ENCODE measurements around the gene SLC1A7. TPM values are rescaled to one million over a fixed set of nuclear protein-coding genes. Genes with fewer than 3 reads are reported as not detected.
A peak's percentile ranks its signal among the peaks of the same experiment; 100 is the strongest.

Gene SLC1A7
- total RNA-seq, 4 donors from 2014 or later, result 0.24 TPM; not detected in 3

- no peaks in the 10 kb centered on the region for H3K36me3 ChIP-seq
- no peak overlapping the region for H3K27ac ChIP-seq
- H3K4me1 ChIP-seq, result no peaks in the 10 kb centered on the region
- no peaks in the 10 kb centered on the region for H3K9me3 ChIP-seq
- intact Hi-C loops (cut with DNase I; ENCODE audit: low total_unique reads), result no loop called here
- TF ChIP-seq POLR2A (IDR thresholded peaks at IDR 0.05), result no peak
- no peak for TF ChIP-seq CTCF (IDR thresholded peaks at IDR 0.05)
- DNase-seq, result no peak
- H3K27me3 ChIP-seq, result no peaks in the 10 kb centered on the region
- H3K4me3 ChIP-seq, result no peak overlapping the region
These were observed 90.8 kb downstream of the SLC1A7 start for GRCh38 chr1:53051676-53052075.

GRCh38 chr1:53050310-53050709 is 92.1 kb downstream of the SLC1A7 start:
- DNase-seq, result no peak
- intact Hi-C loops (cut with DNase I; ENCODE audit: low total_unique reads), result no loop called here
- TF ChIP-seq POLR2A (IDR thresholded peaks at IDR 0.05), result no peak
- H3K36me3 ChIP-seq, result no peaks in the 10 kb centered on the region
- H3K9me3 ChIP-seq, result no peaks in the 10 kb centered on the region
- no peaks in the 10 kb centered on the region for H3K4me1 ChIP-seq
- no peak overlapping the region for H3K4me3 ChIP-seq
- H3K27me3 ChIP-seq, result no peaks in the 10 kb centered on the region
- peak overlapping the region in 1 of 2 donors; percentile 47 for H3K27ac ChIP-seq

- no peak for TF ChIP-seq CTCF (IDR thresholded peaks at IDR 0.05)
- no peak for TF ChIP-seq POLR2A (IDR thresholded peaks at IDR 0.05)
- DNase-seq, result no peak
- intact Hi-C loops (cut with DNase I; ENCODE audit: low total_unique reads), result no loop called here
- H3K4me3 ChIP-seq, result no peak overlapping the region
- H3K27ac ChIP-seq, result peak overlapping the region in 1 of 2 donors; percentile 47
- H3K27me3 ChIP-seq, result no peaks in the 10 kb centered on the region
- no peaks in the 10 kb centered on the region for H3K4me1 ChIP-seq
- H3K36me3 ChIP-seq, result no peaks in the 10 kb centered on the region
- H3K9me3 ChIP-seq, result no peaks in the 10 kb centered on the region
These were observed 92.9 kb downstream of the SLC1A7 start for GRCh38 chr1:53049574-53049967.

- H3K4me1 ChIP-seq, result no peaks in the 10 kb centered on the region
- no peak for TF ChIP-seq CTCF (IDR thresholded peaks at IDR 0.05)
- no peak for TF ChIP-seq POLR2A (IDR thresholded peaks at IDR 0.05)
- H3K9me3 ChIP-seq, result no peaks in the 10 kb centered on the region
- H3K36me3 ChIP-seq, result no peaks in the 10 kb centered on the region
- H3K27ac ChIP-seq, result peak overlapping the region in 1 of 2 donors; percentile 47
- H3K4me3 ChIP-seq, result no peak overlapping the region
- no peaks in the 10 kb centered on the region for H3K27me3 ChIP-seq
- intact Hi-C loops (cut with DNase I; ENCODE audit: low total_unique reads), result no loop called here
- DNase-seq, result no peak
These were observed 93.4 kb downstream of the SLC1A7 start for GRCh38 chr1:53048960-53049573.

GRCh38 chr1:53047737-53048736 is 94.4 kb downstream of the SLC1A7 start:
- intact Hi-C loops (cut with DNase I; ENCODE audit: low total_unique reads), result no loop called here
- Histone ChIP-seq H3K4me3 (no peak overlapping the region), H3K36me3 (no peaks in the 10 kb centered on the region), H3K27me3 (no peaks in the 10 kb centered on the region), H3K9me3 (no peaks in the 10 kb centered on the region), H3K27ac (peak overlapping the region in 1 of 2 donors; percentile 23), H3K4me1 (no peaks in the 10 kb centered on the region)
- TF ChIP-seq POLR2A (IDR thresholded peaks at IDR 0.05) (no peak), CTCF (IDR thresholded peaks at IDR 0.05) (no peak)
- no peak for DNase-seq

All from uterus (tissue), 4 donors.